Activated naive CD8-positive, alpha-beta T cell treated with anti-CD3 and anti-CD28 coated beads, Interleukin-2, amount 50 U/mL, for 24 hours (primary cell): ENCODE results near the gene DMTF1.

Source experiments
- ATAC-seq: fragments of 150-1000 bp; cut with Tn5 transposase; one replicate; pipeline ENCODE4 v1.10.0; 2021
- DNase-seq: peaks from one replicate; pipeline ENCODE4 v3.0.0; 2021
- H3K27ac Mint-ChIP-seq: one replicate; pipeline ENCODE4 v1.8.0; 2021; ENCODE audit warnings: mild to moderate bottlenecking, mixed read lengths
- H3K27me3 Mint-ChIP-seq: one replicate; pipeline ENCODE4 v1.8.0; 2021; ENCODE audit warnings: mixed read lengths
- H3K36me3 Mint-ChIP-seq: one replicate; pipeline ENCODE4 v1.8.0; 2021; ENCODE audit warnings: low read depth, mixed read lengths
- H3K4me1 Mint-ChIP-seq: one replicate; pipeline ENCODE4 v1.8.0; 2021; ENCODE audit warnings: mixed read lengths
- H3K4me3 Mint-ChIP-seq: one replicate; pipeline ENCODE4 v1.8.0; 2021; ENCODE audit warnings: mild to moderate bottlenecking, moderate library complexity, mixed read lengths
- H3K9me3 Mint-ChIP-seq: one replicate; pipeline ENCODE4 v1.8.0; 2021; ENCODE audit warnings: mixed read lengths

DMTF1 gene

DNA sequence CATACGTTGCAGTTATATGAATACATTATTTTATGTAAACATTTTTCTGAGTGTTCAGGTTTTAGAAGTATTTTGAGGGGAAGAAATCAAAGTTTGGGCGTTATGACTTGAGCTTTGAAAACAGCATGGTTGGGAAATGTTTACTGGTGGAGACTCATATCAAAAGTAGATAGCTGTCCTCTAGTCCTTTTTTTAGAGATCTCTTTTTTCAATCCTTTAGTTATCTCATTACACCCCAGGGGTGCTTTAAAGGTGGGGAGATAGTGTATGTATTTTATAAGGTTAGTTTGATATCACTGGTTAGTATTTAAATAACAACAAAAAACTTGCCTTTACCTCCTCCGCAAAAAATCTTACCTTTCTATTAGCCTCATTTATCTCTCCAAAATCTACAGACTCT is 2.3 kb downstream of the DMTF1 start:
- peak overlapping the region; percentile 25 for H3K27ac Mint-ChIP-seq
- H3K4me1 Mint-ChIP-seq = peaks cover 61% of the 10 kb centered on the region
- no peaks in the 10 kb centered on the region for H3K27me3 Mint-ChIP-seq

GRCh38 chr7:87155788-87156187 is 3.5 kb downstream of the DMTF1 start:
- H3K36me3 Mint-ChIP-seq = peaks cover 40% of the 10 kb centered on the region
- H3K9me3 Mint-ChIP-seq = no peaks in the 10 kb centered on the region
- ATAC-seq (no peak), DNase-seq (no peak)
- H3K4me1 Mint-ChIP-seq = peaks cover 68% of the 10 kb centered on the region
- peak overlapping the region; percentile 47 for H3K4me3 Mint-ChIP-seq
- H3K27ac Mint-ChIP-seq = no peak overlapping the region
- no peaks in the 10 kb centered on the region for H3K27me3 Mint-ChIP-seq

More for the DNA sequence above, 2.3 kb downstream of the DMTF1 start:
- no peaks in the 10 kb centered on the region for H3K9me3 Mint-ChIP-seq
- no peak for DNase-seq
- ATAC-seq = no peak
- H3K36me3 Mint-ChIP-seq = peaks cover 37% of the 10 kb centered on the region
- peak overlapping the region; percentile 98 for H3K4me3 Mint-ChIP-seq

GRCh38 chr7:87156709-87157108 is 4.5 kb downstream of the DMTF1 start:
- Mint-ChIP-seq H3K36me3 (peaks cover 40% of the 10 kb centered on the region), H3K27me3 (no peaks in the 10 kb centered on the region), H3K9me3 (no peaks in the 10 kb centered on the region), H3K4me3 (peak overlapping the region; percentile 0), H3K4me1 (peaks cover 63% of the 10 kb centered on the region), H3K27ac (no peak overlapping the region)
- ATAC-seq = no peak
- DNase-seq = no peak

DNA sequence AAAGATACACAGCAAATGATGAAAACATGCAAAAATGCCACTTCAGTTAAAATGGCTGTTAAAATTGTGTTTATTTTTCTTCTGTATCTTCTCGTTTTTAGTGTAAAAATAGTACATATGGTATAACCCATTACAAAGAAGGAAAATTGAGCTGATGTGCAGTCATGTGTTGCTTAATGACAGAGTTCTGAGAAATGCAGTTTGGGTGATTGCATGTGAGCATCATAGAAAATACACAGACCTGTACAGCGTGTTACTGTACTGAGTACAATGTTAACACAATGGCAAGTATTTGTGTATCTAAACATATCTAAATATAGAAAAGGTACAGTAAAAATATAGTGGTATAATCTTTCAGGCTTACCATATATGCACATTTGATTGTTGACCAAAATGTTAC is 7.3 kb downstream of the DMTF1 start:
- Mint-ChIP-seq H3K27me3 (no peaks in the 10 kb centered on the region), H3K4me3 (no peak overlapping the region), H3K4me1 (peaks cover 52% of the 10 kb centered on the region)

DNA sequence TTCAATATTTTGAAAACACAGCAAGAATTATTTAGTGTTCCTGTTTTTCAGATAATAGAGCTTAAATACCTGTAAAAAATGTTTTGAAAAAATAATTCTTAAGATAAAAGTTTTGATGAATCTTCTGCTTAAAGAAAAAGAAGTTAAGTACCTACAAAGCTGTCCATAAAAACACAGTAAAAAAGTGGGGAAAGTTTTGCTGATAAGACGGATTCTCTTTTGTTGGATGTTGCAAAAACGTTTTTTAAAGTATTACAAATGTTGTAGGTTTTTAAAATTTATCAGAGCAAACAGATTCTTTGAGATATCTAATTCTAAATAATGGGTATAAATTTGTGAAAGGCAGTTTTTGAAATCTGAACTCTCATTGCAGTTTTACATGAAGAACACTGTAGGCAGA is 12.2 kb downstream of the DMTF1 start:
- H3K9me3 Mint-ChIP-seq = no peaks in the 10 kb centered on the region
- no peaks in the 10 kb centered on the region for H3K27me3 Mint-ChIP-seq
- H3K36me3 Mint-ChIP-seq = peaks cover 62% of the 10 kb centered on the region
- H3K27ac Mint-ChIP-seq = no peak overlapping the region
- ATAC-seq (no peak), DNase-seq (no peak)
- H3K4me1 Mint-ChIP-seq = peaks cover 13% of the 10 kb centered on the region
- H3K4me3 Mint-ChIP-seq = no peak overlapping the region

More for the DNA sequence above, 7.3 kb downstream of the DMTF1 start:
- no peak for ATAC-seq
- DNase-seq = no peak
- H3K9me3 Mint-ChIP-seq = no peaks in the 10 kb centered on the region
- no peak overlapping the region for H3K27ac Mint-ChIP-seq
- H3K36me3 Mint-ChIP-seq = peaks cover 40% of the 10 kb centered on the region

- Mint-ChIP-seq H3K27ac (no peak overlapping the region), H3K4me3 (no peak overlapping the region), H3K9me3 (no peaks in the 10 kb centered on the region), H3K36me3 (peaks cover 72% of the 10 kb centered on the region), H3K4me1 (peaks cover 3% of the 10 kb centered on the region), H3K27me3 (no peaks in the 10 kb centered on the region)
- no peak for DNase-seq
- no peak for ATAC-seq
Observed at GRCh38 chr7:87170828-87171227, 18.6 kb downstream of the DMTF1 start.

- H3K9me3 Mint-ChIP-seq = no peaks in the 10 kb centered on the region
- peaks cover 4% of the 10 kb centered on the region for H3K4me1 Mint-ChIP-seq
- ATAC-seq (no peak), DNase-seq (no peak)
- no peak overlapping the region for H3K27ac Mint-ChIP-seq
- peaks cover 72% of the 10 kb centered on the region for H3K36me3 Mint-ChIP-seq
- H3K4me3 Mint-ChIP-seq = no peak overlapping the region
- H3K27me3 Mint-ChIP-seq = no peaks in the 10 kb centered on the region
Observed at GRCh38 chr7:87171282-87171934, 19.2 kb downstream of the DMTF1 start.

DNA sequence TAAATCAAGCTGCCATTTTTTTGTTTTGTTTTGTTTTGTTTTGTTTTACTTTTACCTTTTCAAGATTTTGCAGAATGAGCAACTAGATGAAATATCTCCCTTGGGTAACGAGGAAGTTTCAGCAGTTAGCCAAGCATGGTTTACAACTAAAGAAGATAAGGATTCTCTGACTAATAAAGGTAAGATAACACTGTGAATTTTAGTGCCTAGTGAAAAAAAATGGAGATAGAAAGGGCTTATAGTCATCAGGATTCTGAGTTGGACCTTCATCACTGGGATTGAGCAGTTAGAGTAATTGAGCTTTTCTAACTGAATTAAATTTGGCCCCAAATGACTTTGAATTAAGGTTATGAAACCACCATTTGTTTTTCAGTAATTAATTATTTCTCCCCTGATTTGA is 21.2 kb downstream of the DMTF1 start:
- peaks cover 71% of the 10 kb centered on the region for H3K36me3 Mint-ChIP-seq
- no peak overlapping the region for H3K27ac Mint-ChIP-seq
- DNase-seq (no peak), ATAC-seq (no peak)
- H3K27me3 Mint-ChIP-seq = no peaks in the 10 kb centered on the region
- H3K4me1 Mint-ChIP-seq = peaks cover 5% of the 10 kb centered on the region
- H3K9me3 Mint-ChIP-seq = no peaks in the 10 kb centered on the region
- H3K4me3 Mint-ChIP-seq = no peak overlapping the region

DNA sequence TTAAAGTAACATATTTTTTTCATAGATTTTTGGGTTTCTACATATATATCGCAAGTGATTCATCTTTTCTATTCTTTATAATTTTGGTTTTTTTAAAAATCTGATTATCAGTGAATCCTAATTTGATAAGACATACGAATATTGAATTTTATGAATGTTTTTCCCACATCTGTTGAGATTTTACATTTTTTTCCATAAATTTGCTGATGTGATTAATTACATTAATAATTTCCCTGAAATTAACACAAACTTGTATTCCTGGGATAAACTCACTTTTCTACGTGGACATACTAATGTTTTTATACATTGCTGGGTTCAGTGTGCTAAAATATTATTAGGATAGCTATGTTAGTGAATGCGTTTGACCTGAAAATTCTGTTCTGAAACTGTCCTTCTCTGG is 26.1 kb downstream of the DMTF1 start:
- DNase-seq (no peak), ATAC-seq (no peak)
- Mint-ChIP-seq H3K4me1 (peaks cover 9% of the 10 kb centered on the region), H3K9me3 (no peaks in the 10 kb centered on the region), H3K36me3 (peaks cover 64% of the 10 kb centered on the region), H3K27me3 (no peaks in the 10 kb centered on the region), H3K4me3 (no peak overlapping the region), H3K27ac (no peak overlapping the region)

GRCh38 chr7:87179180-87179579 is 26.9 kb downstream of the DMTF1 start:
- no peak for DNase-seq
- no peaks in the 10 kb centered on the region for H3K9me3 Mint-ChIP-seq
- H3K4me1 Mint-ChIP-seq = peaks cover 9% of the 10 kb centered on the region
- H3K4me3 Mint-ChIP-seq = no peak overlapping the region
- no peaks in the 10 kb centered on the region for H3K27me3 Mint-ChIP-seq
- H3K36me3 Mint-ChIP-seq = peaks cover 65% of the 10 kb centered on the region
- ATAC-seq = no peak
- no peak overlapping the region for H3K27ac Mint-ChIP-seq

DNA sequence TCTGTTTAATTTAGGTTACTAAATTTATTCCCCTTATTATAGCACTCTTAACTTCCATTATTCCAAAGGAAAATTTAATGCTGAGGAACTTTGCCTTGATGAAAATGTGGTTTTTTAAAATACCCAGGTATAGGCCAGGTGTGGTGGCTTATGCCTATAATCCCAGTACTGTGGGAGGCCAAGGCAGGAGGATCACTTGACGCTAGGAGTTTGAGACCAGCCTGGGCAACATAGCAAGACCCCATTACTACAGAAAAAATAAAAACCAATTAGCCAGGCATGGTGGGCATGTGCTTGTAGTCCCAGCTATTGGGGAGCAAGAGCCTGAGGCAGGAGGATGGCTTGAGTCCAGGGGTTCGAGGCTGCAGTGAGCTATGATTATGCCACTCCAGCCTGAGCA is 34.9 kb downstream of the DMTF1 start:
- Mint-ChIP-seq H3K4me3 (no peak overlapping the region), H3K27ac (no peak overlapping the region), H3K36me3 (peaks cover 73% of the 10 kb centered on the region), H3K4me1 (peaks cover 15% of the 10 kb centered on the region), H3K27me3 (no peaks in the 10 kb centered on the region), H3K9me3 (no peaks in the 10 kb centered on the region)
- no peak for DNase-seq
- ATAC-seq = no peak

DNA sequence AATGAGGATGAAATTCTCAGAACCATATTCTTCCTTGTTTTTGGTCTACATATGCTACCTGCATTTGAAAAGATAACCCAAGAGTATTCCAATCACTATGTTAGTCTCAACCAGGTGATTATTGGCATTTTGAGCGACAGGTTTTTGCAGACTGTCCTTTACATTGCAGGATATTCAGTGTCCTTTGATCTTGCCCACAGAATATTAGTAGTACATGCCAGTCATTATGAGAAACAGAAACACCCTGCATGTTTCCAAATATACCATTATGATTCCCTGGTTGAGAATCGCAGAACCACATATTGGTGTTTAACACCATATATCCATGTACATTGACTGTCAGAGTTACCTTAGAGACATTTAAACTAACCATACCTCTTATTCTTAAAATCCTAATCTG is 36.7 kb downstream of the DMTF1 start:
- peak overlapping the region; percentile 28 for H3K27ac Mint-ChIP-seq
- no peak for ATAC-seq
- no peak for DNase-seq
- peaks cover 27% of the 10 kb centered on the region for H3K4me1 Mint-ChIP-seq
- no peaks in the 10 kb centered on the region for H3K9me3 Mint-ChIP-seq
- peaks cover 70% of the 10 kb centered on the region for H3K36me3 Mint-ChIP-seq
- H3K27me3 Mint-ChIP-seq = no peaks in the 10 kb centered on the region
- no peak overlapping the region for H3K4me3 Mint-ChIP-seq

- ATAC-seq = no peak
- H3K4me1 Mint-ChIP-seq = peaks cover 36% of the 10 kb centered on the region
- no peak for DNase-seq
- H3K4me3 Mint-ChIP-seq = no peak overlapping the region
- no peaks in the 10 kb centered on the region for H3K27me3 Mint-ChIP-seq
- no peak overlapping the region for H3K27ac Mint-ChIP-seq
- H3K9me3 Mint-ChIP-seq = no peaks in the 10 kb centered on the region
- H3K36me3 Mint-ChIP-seq = peaks cover 70% of the 10 kb centered on the region
Observed at GRCh38 chr7:87190783-87191182, 38.5 kb downstream of the DMTF1 start.

- Mint-ChIP-seq H3K9me3 (no peaks in the 10 kb centered on the region), H3K36me3 (peaks cover 68% of the 10 kb centered on the region), H3K4me1 (peaks cover 35% of the 10 kb centered on the region), H3K27me3 (no peaks in the 10 kb centered on the region), H3K4me3 (no peak overlapping the region), H3K27ac (peak overlapping the region; percentile 70)
- DNase-seq (no peak), ATAC-seq (peak; percentile 62)
Observed at GRCh38 chr7:87192784-87193487, 40.7 kb downstream of the DMTF1 start.

DNA sequence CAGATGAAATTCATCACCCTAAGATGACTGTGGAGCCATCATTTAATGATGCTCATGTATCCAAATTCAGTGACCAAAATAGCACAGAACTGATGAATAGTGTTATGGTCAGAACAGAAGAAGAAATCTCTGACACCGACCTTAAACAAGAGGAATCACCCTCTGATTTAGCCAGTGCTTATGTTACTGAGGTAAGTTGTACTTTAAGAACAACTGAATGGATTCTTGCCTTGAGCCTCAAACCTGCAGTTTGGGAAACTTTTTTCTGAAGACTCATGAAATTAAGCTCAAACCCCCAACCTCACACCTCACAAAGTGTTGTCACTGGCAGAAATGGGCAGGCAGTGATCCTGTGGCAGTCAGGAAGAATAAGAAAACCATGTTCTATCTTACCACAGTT is 41.7 kb downstream of the DMTF1 start:
- H3K9me3 Mint-ChIP-seq = no peaks in the 10 kb centered on the region
- ATAC-seq = no peak
- DNase-seq = no peak
- no peaks in the 10 kb centered on the region for H3K27me3 Mint-ChIP-seq
- peaks cover 69% of the 10 kb centered on the region for H3K36me3 Mint-ChIP-seq
- H3K4me1 Mint-ChIP-seq = peaks cover 36% of the 10 kb centered on the region
- H3K27ac Mint-ChIP-seq = peak overlapping the region; percentile 77
- H3K4me3 Mint-ChIP-seq = no peak overlapping the region
